Measurements from ENCODE around the gene NKX6-2. TPM values are rescaled to one million over a fixed set of nuclear protein-coding genes. Genes with fewer than 3 reads are reported as not detected.

NKX6-2 gene
- total and polyA plus RNA-seq, 5 donors from 2014 or later, result 0.82 TPM; not detected in 4

GRCh38 chr10:132804785-132805426 is 19.0 kb upstream of the NKX6-2 start:
- no peak for ATAC-seq (ENCODE audit: low read depth in 2 of 2)
- DNase-seq, result no peak
- H3K36me3 ChIP-seq (ENCODE audit: control insufficient read depth, insufficient read depth, low read length), result no peaks in the 10 kb centered on the region
- no peak overlapping the region for H3K27ac Mint-ChIP-seq
- H3K4me1 Mint-ChIP-seq, result no peaks in the 10 kb centered on the region
- no peaks in the 10 kb centered on the region for H3K9me3 ChIP-seq (ENCODE audit: control insufficient read depth in 2 of 2, low read length in 2 of 2)
- H3K4me3 ChIP-seq (ENCODE audit: low read depth, low read length), result no peak overlapping the region
- peaks cover 0 to 4% (median 0%) of the 10 kb centered on the region in 7 donors for H3K9me3 Mint-ChIP-seq
- H3K27me3 Mint-ChIP-seq, result no peaks in the 10 kb centered on the region
- no peaks in the 10 kb centered on the region for H3K4me1 ChIP-seq (ENCODE audit: control insufficient read depth, insufficient read depth, low read length, poor library complexity, severe bottlenecking)
- no peak overlapping the region for H3K4me3 Mint-ChIP-seq
- H3K27me3 ChIP-seq (ENCODE audit: control insufficient read depth, insufficient read depth, low read length), result no peaks in the 10 kb centered on the region
- H3K36me3 Mint-ChIP-seq, result no peaks in the 10 kb centered on the region
- no peak overlapping the region for H3K27ac ChIP-seq (ENCODE audit: insufficient read depth, low read length, poor library complexity, severe bottlenecking)

GRCh38 chr10:132804287-132804686 is 18.3 kb upstream of the NKX6-2 start:
- H3K9me3 Mint-ChIP-seq, result peaks cover 0 to 4% (median 0%) of the 10 kb centered on the region in 7 donors
- ATAC-seq (ENCODE audit: low read depth in 2 of 2), result no peak
- Histone ChIP-seq H3K27me3 (ENCODE audit: control insufficient read depth, insufficient read depth, low read length) (no peaks in the 10 kb centered on the region), H3K36me3 (ENCODE audit: control insufficient read depth, insufficient read depth, low read length) (no peaks in the 10 kb centered on the region), H3K9me3 (ENCODE audit: control insufficient read depth in 2 of 2, low read length in 2 of 2) (no peaks in the 10 kb centered on the region), H3K4me3 (ENCODE audit: low read depth, low read length) (no peak overlapping the region), H3K4me1 (ENCODE audit: control insufficient read depth, insufficient read depth, low read length, poor library complexity, severe bottlenecking) (no peaks in the 10 kb centered on the region), H3K27ac (ENCODE audit: insufficient read depth, low read length, poor library complexity, severe bottlenecking) (no peak overlapping the region)
- no peak overlapping the region for H3K27ac Mint-ChIP-seq
- no peak for DNase-seq
- no peak overlapping the region for H3K4me3 Mint-ChIP-seq
- H3K27me3 Mint-ChIP-seq, result no peaks in the 10 kb centered on the region
- no peaks in the 10 kb centered on the region for H3K36me3 Mint-ChIP-seq
- no peaks in the 10 kb centered on the region for H3K4me1 Mint-ChIP-seq

GRCh38 chr10:132803416-132804210 is 17.7 kb upstream of the NKX6-2 start:
- no peaks in the 10 kb centered on the region for H3K27me3 Mint-ChIP-seq
- H3K27me3 ChIP-seq (ENCODE audit: control insufficient read depth, insufficient read depth, low read length), result no peaks in the 10 kb centered on the region
- H3K36me3 Mint-ChIP-seq, result no peaks in the 10 kb centered on the region
- H3K36me3 ChIP-seq (ENCODE audit: control insufficient read depth, insufficient read depth, low read length), result no peaks in the 10 kb centered on the region
- H3K27ac ChIP-seq (ENCODE audit: insufficient read depth, low read length, poor library complexity, severe bottlenecking), result no peak overlapping the region
- H3K9me3 ChIP-seq (ENCODE audit: control insufficient read depth in 2 of 2, low read length in 2 of 2), result no peaks in the 10 kb centered on the region
- no peaks in the 10 kb centered on the region for H3K4me1 ChIP-seq (ENCODE audit: control insufficient read depth, insufficient read depth, low read length, poor library complexity, severe bottlenecking)
- DNase-seq, result no peak
- peaks cover 0 to 4% (median 0%) of the 10 kb centered on the region in 7 donors for H3K9me3 Mint-ChIP-seq
- H3K4me1 Mint-ChIP-seq, result no peaks in the 10 kb centered on the region
- no peak for ATAC-seq (ENCODE audit: low read depth in 2 of 2)
- H3K27ac Mint-ChIP-seq, result no peak overlapping the region
- no peak overlapping the region for H3K4me3 Mint-ChIP-seq
- H3K4me3 ChIP-seq (ENCODE audit: low read depth, low read length), result no peak overlapping the region

GRCh38 chr10:132802694-132803320 is 16.9 kb upstream of the NKX6-2 start:
- H3K4me3 Mint-ChIP-seq, result no peak overlapping the region
- no peaks in the 10 kb centered on the region for H3K36me3 ChIP-seq (ENCODE audit: control insufficient read depth, insufficient read depth, low read length)
- no peaks in the 10 kb centered on the region for H3K4me1 ChIP-seq (ENCODE audit: control insufficient read depth, insufficient read depth, low read length, poor library complexity, severe bottlenecking)
- H3K9me3 ChIP-seq (ENCODE audit: control insufficient read depth in 2 of 2, low read length in 2 of 2), result no peaks in the 10 kb centered on the region
- H3K27me3 ChIP-seq (ENCODE audit: control insufficient read depth, insufficient read depth, low read length), result no peaks in the 10 kb centered on the region
- H3K27ac Mint-ChIP-seq, result no peak overlapping the region
- no peak for ATAC-seq (ENCODE audit: low read depth in 2 of 2)
- no peaks in the 10 kb centered on the region for H3K27me3 Mint-ChIP-seq
- no peak for DNase-seq
- no peak overlapping the region for H3K4me3 ChIP-seq (ENCODE audit: low read depth, low read length)
- no peaks in the 10 kb centered on the region for H3K4me1 Mint-ChIP-seq
- peaks cover 0 to 4% (median 0%) of the 10 kb centered on the region in 7 donors for H3K9me3 Mint-ChIP-seq
- no peak overlapping the region for H3K27ac ChIP-seq (ENCODE audit: insufficient read depth, low read length, poor library complexity, severe bottlenecking)
- no peaks in the 10 kb centered on the region for H3K36me3 Mint-ChIP-seq

DNA sequence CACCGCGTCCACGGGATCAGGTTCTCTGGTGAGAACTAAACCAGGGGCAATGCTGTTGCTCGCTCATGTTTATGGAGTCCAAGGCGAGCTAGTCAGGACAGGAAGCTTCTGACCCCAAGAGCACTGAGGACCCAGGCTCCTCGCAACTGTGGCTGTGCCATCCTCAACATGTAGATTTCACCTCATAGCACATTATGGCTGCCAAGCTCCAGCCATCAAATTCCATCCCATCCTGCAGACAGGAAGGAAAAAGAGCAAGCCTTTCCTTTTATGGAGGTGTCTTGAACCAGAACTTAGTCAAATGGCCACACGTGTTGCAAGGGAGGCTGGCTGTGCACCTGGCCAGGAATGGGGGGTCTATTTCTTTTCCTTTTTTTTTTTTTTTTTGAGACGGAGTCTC is 16.1 kb upstream of the NKX6-2 start:
- H3K27me3 Mint-ChIP-seq, result no peaks in the 10 kb centered on the region

GRCh38 chr10:132799865-132800264 is 13.9 kb upstream of the NKX6-2 start:
- Histone ChIP-seq H3K36me3 (ENCODE audit: control insufficient read depth, insufficient read depth, low read length) (no peaks in the 10 kb centered on the region), H3K4me3 (ENCODE audit: low read depth, low read length) (no peak overlapping the region), H3K27me3 (ENCODE audit: control insufficient read depth, insufficient read depth, low read length) (no peaks in the 10 kb centered on the region), H3K4me1 (ENCODE audit: control insufficient read depth, insufficient read depth, low read length, poor library complexity, severe bottlenecking) (no peaks in the 10 kb centered on the region), H3K9me3 (ENCODE audit: control insufficient read depth in 2 of 2, low read length in 2 of 2) (no peaks in the 10 kb centered on the region), H3K27ac (ENCODE audit: insufficient read depth, low read length, poor library complexity, severe bottlenecking) (no peak overlapping the region)
- ATAC-seq (ENCODE audit: low read depth in 2 of 2) (no peak), DNase-seq (no peak)
- Mint-ChIP-seq H3K36me3 (no peaks in the 10 kb centered on the region), H3K4me1 (no peaks in the 10 kb centered on the region), H3K9me3 (peaks cover 0 to 3% (median 0%) of the 10 kb centered on the region in 7 donors), H3K27ac (no peak overlapping the region), H3K4me3 (no peak overlapping the region), H3K27me3 (no peaks in the 10 kb centered on the region)

More for the DNA sequence above, 16.1 kb upstream of the NKX6-2 start:
- H3K27ac Mint-ChIP-seq, result no peak overlapping the region
- H3K4me3 ChIP-seq (ENCODE audit: low read depth, low read length), result no peak overlapping the region
- no peaks in the 10 kb centered on the region for H3K36me3 ChIP-seq (ENCODE audit: control insufficient read depth, insufficient read depth, low read length)
- no peaks in the 10 kb centered on the region for H3K36me3 Mint-ChIP-seq
- no peak for DNase-seq
- peaks cover 0 to 4% (median 0%) of the 10 kb centered on the region in 7 donors for H3K9me3 Mint-ChIP-seq
- no peak for ATAC-seq (ENCODE audit: low read depth in 2 of 2)
- no peaks in the 10 kb centered on the region for H3K4me1 Mint-ChIP-seq
- no peaks in the 10 kb centered on the region for H3K27me3 ChIP-seq (ENCODE audit: control insufficient read depth, insufficient read depth, low read length)
- H3K4me1 ChIP-seq (ENCODE audit: control insufficient read depth, insufficient read depth, low read length, poor library complexity, severe bottlenecking), result no peaks in the 10 kb centered on the region
- H3K9me3 ChIP-seq (ENCODE audit: control insufficient read depth in 2 of 2, low read length in 2 of 2), result no peaks in the 10 kb centered on the region
- H3K27ac ChIP-seq (ENCODE audit: insufficient read depth, low read length, poor library complexity, severe bottlenecking), result no peak overlapping the region
- H3K4me3 Mint-ChIP-seq, result no peak overlapping the region

DNA sequence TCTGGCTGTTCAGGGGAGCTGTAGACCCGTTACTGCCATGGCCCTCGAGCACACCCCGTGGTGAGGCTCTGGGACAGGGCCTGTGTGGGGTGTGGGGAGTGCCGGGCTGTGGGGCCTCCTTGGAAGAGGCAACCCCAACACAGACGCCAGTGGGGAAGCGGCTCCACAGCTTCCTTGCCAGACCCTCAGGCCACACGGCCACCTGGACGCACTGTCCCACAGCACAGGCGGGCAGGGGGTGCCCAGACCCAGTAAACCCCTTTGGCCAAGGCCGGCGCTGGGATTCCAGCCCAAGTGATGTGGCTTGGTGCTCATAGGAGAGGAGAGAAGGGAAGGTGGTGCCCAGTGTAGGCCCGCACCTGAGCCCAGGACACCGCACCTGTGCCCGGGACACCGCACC is 12.9 kb upstream of the NKX6-2 start:
- ATAC-seq (ENCODE audit: low read depth in 2 of 2) (no peak), DNase-seq (no peak)
- H3K27ac Mint-ChIP-seq, result peak overlapping the region in 1 of 3 donors; percentile 71
- H3K27me3 ChIP-seq (ENCODE audit: control insufficient read depth, insufficient read depth, low read length), result no peaks in the 10 kb centered on the region
- H3K4me3 ChIP-seq (ENCODE audit: low read depth, low read length), result no peak overlapping the region
- H3K27ac ChIP-seq (ENCODE audit: insufficient read depth, low read length, poor library complexity, severe bottlenecking), result no peak overlapping the region
- no peaks in the 10 kb centered on the region for H3K9me3 ChIP-seq (ENCODE audit: control insufficient read depth in 2 of 2, low read length in 2 of 2)
- H3K4me3 Mint-ChIP-seq, result no peak overlapping the region
- no peaks in the 10 kb centered on the region for H3K36me3 ChIP-seq (ENCODE audit: control insufficient read depth, insufficient read depth, low read length)
- no peaks in the 10 kb centered on the region for H3K4me1 ChIP-seq (ENCODE audit: control insufficient read depth, insufficient read depth, low read length, poor library complexity, severe bottlenecking)
- H3K36me3 Mint-ChIP-seq, result no peaks in the 10 kb centered on the region
- H3K9me3 Mint-ChIP-seq, result peaks cover 0 to 3% (median 0%) of the 10 kb centered on the region in 7 donors
- no peaks in the 10 kb centered on the region for H3K27me3 Mint-ChIP-seq
- H3K4me1 Mint-ChIP-seq, result no peaks in the 10 kb centered on the region
